Fibroblast of the aortic adventitia (primary cell): ENCODE results near the gene KLHL2. TPM values are rescaled to one million over a fixed set of nuclear protein-coding genes. Genes with fewer than 3 reads are reported as not detected.
"Not testable (repeated sequence)": the region's sequence is repeated elsewhere in the genome, so short reads cannot be mapped to it uniquely, and the experiment has no call there.

Experiments used
- DNase-seq: peaks from one replicate; pipeline ENCODE4 v3.0.0-alpha.2; 2010; ENCODE audit warnings: low read depth
- H3K4me3 ChIP-seq: 2 replicates; pipeline ENCODE4 v1.5.1; 2011; ENCODE audit warnings: low read depth, mild to moderate bottlenecking, control low read depth, low read length, moderate library complexity
- total RNA-seq: library from RNA; depleted of rRNA; stranded (reverse); fragments of >200 nt; gene quantifications from 2 replicates; pipeline ENCODE4 v1.2.3, GENCODE V29; 2012; ENCODE audit warnings: low replicate concordance
- TF ChIP-seq, protein P1 (sequence below): IDR thresholded peaks from 2 replicates; pipeline ENCODE4 v1.5.1; 2011; ENCODE audit warnings: mild to moderate bottlenecking, low read length, control low read depth, inconsistent platforms; ENCODE audit not compliant: insufficient read depth

Gene KLHL2
- total RNA-seq, 1 donor = 14.8 TPM

GRCh38 chr4:165177725-165178666 is 29.4 kb upstream of the KLHL2 start:
- TF ChIP-seq, protein P1, sequence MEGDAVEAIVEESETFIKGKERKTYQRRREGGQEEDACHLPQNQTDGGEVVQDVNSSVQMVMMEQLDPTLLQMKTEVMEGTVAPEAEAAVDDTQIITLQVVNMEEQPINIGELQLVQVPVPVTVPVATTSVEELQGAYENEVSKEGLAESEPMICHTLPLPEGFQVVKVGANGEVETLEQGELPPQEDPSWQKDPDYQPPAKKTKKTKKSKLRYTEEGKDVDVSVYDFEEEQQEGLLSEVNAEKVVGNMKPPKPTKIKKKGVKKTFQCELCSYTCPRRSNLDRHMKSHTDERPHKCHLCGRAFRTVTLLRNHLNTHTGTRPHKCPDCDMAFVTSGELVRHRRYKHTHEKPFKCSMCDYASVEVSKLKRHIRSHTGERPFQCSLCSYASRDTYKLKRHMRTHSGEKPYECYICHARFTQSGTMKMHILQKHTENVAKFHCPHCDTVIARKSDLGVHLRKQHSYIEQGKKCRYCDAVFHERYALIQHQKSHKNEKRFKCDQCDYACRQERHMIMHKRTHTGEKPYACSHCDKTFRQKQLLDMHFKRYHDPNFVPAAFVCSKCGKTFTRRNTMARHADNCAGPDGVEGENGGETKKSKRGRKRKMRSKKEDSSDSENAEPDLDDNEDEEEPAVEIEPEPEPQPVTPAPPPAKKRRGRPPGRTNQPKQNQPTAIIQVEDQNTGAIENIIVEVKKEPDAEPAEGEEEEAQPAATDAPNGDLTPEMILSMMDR = no peak
- H3K4me3 ChIP-seq = no peak overlapping the region
- no peak for DNase-seq

DNA sequence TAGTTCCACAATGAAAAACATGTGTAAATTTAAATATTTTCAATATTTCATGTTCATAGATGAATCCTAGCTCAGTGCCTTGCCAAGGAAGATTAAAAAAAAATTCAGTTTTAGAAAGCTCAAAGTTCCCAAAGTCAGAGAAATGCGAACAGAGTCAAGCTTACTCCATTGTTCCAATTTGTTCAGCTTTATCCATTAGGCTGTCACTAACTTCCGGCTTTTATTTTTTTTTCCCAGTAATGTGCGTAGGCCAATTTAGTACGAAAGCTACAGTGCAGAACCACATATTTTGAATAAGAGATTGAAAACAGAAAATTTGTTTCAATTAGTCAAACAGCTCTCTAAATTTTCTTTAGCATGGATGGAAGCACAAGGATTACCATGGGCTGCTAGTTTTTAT is 23.1 kb upstream of the KLHL2 start:
- TF ChIP-seq, protein P1 = no peak
- DNase-seq = peak; percentile 38
- H3K4me3 ChIP-seq = no peak overlapping the region

DNA sequence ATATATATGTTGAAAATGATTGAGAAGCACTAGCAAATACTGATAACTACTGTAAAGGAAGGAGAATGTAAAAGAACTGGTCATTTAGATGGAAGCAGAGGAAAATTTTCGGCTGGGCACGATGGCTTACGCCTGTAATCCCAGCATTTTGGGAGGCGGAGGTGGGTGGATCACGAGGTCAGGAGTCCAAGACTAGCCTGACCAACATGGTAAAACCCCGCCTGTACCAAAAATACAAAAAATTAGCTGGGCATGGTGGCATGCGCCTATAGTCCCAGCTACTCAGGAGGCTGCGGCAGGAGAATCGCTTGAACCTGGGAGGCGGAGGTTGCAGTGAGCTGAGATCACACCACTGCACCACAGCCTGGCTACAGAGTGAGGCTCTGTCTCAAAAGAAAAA is 22.4 kb upstream of the KLHL2 start:
- not testable (repeated sequence) for H3K4me3 ChIP-seq

GRCh38 chr4:165185448-165185847 is 21.9 kb upstream of the KLHL2 start:
- H3K4me3 ChIP-seq = no peak overlapping the region
- DNase-seq = no peak
- TF ChIP-seq, protein P1 = no peak

More for the DNA sequence above, 22.4 kb upstream of the KLHL2 start:
- DNase-seq = not testable (repeated sequence)

DNA sequence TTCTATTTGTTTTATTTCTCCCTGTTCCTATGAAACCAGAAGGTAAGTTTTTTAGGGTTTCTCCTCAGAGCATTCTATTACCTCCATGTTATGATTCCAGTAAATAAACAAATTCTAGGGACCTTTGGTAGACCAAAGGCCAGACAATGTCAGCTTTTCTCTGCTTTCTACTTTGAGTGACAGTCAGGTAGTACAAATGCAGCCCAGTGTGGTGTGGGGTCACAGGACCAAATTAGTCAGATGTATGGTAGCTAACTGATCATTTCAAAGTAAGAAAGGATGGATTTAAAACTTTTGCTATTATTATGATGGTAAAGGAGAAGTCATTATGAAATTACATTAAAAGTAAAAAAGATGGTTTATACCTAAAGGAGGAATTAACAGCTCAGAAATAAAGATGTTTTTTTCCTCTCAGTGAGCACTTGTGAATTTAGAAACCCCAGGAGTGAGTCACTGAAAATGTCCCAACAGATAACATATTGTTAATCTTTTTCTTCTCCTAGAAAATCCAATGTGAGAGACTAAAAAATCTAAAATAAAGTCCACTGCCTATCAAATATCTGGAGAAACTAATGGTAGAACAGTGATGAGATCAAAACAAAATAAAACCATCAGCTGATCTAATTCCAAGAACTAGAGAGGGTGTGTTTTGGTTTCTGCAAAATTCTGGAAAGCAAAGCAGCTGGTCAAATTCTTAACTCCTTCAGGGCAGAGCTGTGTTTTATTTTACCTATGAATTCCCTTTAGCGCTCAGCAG is 16.6 kb upstream of the KLHL2 start:
- TF ChIP-seq, protein P1 = no peak
- DNase-seq = peak; percentile 26
- H3K4me3 ChIP-seq = no peak overlapping the region

DNA sequence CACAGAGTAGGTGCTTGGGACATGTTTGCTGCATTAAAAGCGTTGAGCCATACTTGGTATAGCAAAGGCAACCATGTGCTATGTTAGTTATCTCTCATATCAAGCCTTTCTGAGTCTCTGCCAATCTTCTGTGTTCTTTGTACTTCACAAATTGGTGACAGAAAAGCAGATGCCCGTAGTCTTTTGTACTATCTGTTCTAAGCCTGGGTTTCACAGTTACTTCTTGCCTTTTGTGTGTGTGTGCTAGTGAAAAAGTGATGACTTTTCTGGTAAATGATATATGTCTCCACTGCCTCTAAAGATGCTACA is 16.1 kb upstream of the KLHL2 start:
- no peak overlapping the region for H3K4me3 ChIP-seq
- DNase-seq = no peak
- TF ChIP-seq, protein P1 = no peak

GRCh38 chr4:165191814-165192499 is 15.4 kb upstream of the KLHL2 start:
- DNase-seq = no peak
- TF ChIP-seq, protein P1 = no peak
- H3K4me3 ChIP-seq = no peak overlapping the region
